Effector CD4-positive, alpha-beta T cell (primary cell): ENCODE data around the gene ALPL.
A peak's percentile ranks its signal among the peaks of the same experiment; 100 is the strongest.

Source experiments
- DNase-seq: peaks from one replicate; pipeline ENCODE4 v3.0.0-alpha.2; 2020

Gene ALPL

DNA sequence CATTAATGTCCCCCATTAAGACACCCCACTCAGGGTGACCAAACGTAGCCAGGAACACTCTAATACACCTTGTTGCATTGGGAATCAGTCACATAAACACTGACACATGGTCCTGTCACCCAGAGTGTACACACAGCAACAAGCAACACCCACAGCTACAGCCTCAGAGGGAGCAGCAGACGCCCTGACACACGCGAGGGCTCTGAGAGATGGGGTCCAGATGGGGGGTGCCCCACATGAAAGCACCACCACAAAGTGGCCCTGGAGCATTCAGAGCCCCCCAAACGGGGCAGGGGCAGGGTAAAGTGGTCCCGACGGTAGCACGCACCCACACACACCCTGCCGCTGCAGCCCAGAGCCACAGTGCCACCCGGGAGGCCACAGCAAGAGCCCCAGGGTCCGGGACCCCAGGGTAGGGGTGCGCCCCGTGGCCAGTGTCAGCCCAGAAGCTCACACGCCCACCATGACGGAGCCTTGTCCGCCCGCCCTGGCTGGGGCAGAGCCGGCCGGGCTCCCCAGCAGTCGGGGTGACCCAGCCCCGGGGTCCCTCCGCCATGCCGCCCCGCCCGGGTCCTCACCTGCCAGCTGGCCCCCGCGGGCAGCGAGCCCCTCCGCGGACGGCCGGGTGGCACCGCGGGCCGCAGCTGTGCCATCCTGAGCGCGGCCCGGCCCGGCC lies 112.7 kb downstream of the ALPL start:
- no peak for DNase-seq

DNA sequence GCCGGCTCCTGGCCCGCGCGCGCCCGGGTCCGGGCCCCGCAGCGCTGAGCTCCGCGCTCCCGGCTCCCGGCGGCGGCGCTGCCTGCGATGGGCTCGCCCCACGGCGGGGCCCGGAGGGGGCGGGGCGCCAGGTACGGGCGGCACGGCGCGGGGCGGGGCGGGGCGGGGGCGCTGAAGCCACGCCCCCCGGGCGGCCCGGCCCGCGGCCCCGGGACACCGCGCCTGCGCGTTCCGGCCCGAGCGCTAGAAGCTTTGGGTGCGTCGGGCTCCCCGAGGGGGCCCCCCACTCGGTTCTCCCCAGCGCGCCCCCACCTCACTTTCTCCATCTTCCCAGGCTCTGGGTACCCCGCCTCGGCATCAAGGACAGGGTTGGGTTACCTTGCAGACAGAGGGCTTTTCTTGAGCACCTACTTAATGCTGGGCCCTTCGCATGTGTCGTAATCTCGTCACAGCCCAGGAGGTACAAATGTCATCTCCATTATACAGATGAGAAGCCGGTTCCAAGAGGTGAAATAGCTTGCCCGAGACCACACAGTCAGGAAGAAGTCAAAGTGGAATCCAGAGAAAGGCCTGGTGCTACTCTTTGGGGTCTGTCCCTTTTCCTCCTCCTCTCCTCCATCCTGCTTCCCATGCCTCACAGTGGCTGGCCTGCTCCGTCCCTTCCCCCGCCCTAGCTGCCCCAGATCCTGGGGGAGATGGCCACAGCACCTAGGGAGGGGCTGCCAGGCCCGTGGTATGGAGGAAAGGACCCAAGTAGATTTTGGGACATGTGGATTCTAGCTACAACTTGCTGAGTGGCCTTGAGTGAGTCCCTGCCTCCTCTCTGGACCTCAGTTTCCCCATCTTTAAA lies 113.5 kb downstream of the ALPL start:
- peak; percentile 11 for DNase-seq

DNA sequence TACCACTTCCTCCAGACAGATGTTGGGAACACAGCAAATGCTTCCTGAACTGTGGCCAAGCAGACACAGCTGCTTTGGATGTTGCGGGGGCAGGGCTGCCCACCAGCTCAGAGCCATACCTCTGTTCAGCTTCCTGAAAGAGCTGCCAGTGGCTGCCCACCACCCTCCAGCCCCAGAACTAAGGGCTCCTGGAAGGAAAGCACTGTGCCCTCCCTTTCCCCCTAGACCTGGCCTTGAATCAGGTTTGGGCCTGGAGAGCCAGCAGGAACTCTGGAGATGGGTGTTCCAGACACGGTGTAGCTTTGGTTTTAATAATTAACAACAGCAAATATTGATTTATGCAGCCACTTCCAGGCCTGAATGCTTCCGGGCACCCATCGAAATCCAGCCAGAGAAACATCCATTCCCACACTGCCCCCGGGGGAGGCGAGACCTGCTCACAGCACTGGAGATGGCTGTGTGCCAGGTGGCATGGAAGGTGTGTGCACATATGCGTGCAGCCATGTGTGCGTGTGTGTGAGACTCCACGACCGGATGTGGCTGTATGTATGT lies 114.3 kb downstream of the ALPL start:
- no peak for DNase-seq

DNA sequence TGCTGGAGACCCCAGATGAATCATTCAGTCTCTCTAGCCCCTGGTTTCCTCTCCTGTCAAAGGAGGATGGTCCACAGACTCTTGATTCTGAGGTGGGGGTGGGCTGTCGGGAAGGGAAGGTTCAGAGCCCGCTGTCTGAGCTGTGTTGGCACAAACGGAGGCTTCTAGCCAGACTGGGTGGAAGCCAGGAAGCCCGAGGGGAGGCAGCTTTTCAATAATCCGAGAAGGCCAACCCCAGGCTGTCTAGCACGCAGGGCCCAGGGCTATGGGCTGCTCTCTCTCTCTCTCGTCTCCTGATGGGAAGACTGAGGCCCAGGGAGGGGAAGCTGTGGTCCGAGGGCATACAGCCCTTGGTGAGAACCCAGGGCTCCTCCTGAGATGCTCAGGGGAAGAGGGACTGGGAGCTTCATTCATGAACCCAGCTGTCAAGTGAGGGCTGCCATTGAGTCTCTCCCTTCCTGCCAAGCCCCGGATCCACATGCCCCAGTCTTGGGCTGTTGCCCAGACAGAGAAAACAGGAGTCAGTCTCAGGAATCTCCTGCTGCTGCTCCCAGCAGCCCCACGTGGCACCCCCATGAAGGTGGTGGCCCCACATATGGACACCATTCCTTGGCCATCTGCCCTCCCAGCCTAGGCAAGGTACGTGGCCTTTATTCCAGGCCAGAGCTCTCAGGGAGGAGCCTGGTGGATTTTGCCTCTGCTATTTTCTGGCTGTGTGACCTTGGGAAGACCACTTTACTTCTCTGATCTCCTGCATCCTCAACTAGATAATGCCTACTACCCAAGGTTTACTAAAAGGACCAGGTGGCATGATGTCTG lies 115.6 kb downstream of the ALPL start:
- DNase-seq: no peak

DNA sequence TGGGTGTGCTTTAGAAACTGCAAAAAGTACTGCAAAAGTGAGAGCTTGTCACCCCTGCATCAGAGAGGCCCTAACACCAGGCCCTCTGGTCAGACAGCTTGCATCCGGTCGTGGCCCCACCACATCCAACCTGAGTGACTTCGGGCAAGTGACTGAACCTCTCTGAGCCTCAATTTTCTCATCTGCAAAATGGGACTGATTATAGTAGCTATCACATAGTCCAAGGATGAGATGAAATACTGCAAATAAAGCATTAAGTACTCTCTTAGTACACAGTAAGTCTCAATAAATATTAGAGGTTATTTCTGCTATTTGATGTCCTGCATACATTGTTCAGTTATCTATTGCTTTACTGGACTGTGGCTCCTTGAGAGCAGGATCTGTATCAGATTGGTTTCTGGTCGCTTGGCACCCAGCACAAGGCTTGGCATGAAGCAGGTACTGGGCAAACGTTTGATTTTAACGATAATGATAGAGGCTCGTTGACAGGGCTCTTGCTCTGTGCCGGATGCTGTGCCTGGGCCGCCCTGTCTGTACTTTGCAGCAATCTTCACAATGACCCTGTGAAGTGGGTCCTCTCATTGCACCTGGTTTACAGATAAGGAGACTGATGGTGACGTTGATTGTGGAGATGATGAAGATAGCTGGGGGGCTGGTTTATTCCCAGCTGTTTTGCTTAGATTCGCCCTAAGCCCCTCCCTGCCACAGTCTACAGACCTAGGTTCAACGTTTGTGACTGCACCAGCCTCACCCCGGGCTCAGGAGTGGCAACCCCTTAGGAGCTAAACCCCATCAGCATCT lies 116.4 kb downstream of the ALPL start:
- DNase-seq: no peak

DNA sequence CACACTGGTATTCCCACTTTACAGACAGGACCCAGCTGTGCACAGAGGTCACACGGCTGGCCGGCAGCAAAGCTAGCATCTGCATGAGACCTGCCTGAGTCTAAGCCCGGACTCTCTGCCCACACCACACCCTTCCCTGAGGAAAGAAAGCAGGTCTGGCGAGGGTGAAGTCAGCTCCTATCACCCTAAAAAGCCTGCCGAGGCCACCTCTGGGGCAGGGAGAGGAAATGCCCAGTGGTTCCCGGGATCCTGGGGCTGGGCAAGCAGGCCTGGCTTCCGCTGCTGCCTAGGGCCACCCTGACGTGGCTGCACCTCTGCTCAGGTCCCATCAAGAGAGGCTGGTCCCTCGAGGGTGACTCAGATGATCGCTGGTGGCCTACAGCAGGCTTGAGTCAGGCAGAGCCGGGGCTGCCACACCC lies 117.7 kb downstream of the ALPL start:
- DNase-seq: no peak
